ENCODE measurements around the gene OR2T10.
"Not testable (repeated sequence)": the region's sequence is repeated elsewhere in the genome, so short reads cannot be mapped to it uniquely, and the experiment has no call there.

OR2T10 gene

DNA sequence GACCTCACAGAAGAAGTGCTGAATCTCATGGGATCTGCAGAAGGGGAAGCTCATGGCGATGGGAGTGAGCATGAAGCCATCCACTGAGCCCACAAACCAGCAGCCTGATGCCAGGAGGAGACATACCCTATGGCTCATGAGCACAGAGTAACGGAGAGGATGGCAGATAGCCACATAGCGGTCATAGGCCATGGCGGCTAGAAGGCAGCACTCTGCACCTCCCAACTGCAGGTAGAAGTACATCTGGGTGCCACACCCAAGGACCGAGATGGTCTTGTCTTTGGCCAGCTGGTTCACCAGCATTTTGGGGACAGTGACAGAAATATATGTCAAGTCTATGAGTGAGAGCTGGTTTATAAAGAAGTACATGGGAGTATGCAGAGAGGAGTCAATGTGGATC, 4.3 kb downstream of the OR2T10 start:
- DNase-seq = no peak

GRCh38 chr1:248592655-248593054, 4.8 kb downstream of the OR2T10 start:
- no peak for DNase-seq

DNA sequence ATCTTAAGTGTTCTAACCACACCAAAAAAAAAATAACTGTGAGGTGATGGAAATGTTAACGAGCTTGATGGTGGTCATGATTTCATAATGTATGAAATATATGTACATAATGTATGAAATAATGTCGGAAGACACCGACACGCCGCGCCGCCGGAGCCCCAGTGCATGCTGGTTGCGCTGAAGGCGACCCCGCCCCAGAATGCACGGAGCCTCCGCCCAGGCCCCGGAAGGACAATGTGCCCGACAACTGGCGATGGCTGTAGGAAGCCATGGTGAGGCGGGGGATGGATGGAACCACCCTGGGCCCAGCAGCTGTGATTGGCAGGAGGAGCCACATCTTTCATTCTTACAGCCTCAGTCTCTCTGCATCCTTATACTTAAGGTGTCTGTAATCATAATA, 7.4 kb downstream of the OR2T10 start:
- DNase-seq = no peak

GRCh38 chr1:248589334-248589733, 8.2 kb downstream of the OR2T10 start:
- no peak for DNase-seq

- DNase-seq = no peak
Observed at GRCh38 chr1:248585266-248585665, 12.2 kb downstream of the OR2T10 start.

GRCh38 chr1:248576260-248576980, 21.1 kb downstream of the OR2T10 start:
- no peak for DNase-seq

DNA sequence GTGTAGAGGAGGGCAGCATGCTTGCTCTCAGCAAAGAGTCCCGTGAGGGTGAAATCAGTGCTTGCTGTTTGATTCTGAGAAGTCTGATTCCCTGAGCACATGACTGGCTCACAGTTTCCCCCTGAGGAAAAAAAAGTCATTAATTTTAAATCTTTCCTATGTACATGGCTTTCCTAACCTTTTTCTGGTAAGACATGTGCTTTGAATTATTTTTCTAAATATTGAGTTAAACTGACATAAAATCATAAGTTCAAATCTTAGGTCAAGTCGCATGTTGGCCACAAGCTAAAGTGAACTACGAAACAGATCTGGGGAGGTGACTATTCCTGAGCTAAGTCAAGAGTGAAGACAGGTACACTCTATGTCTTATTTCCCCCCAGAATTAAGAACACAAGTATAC, 22.8 kb downstream of the OR2T10 start, which contains the start of gene OR2T34:
Gene OR2T34, minus strand, starts transcription at position 101 of the 400 bp plus-strand sequence. Its CDS starts 0 bp downstream, at position 101.
- DNase-seq = not testable (repeated sequence)

- not testable (repeated sequence) for DNase-seq
Observed at GRCh38 chr1:248573856-248574255, 23.6 kb downstream of the OR2T10 start.

DNA sequence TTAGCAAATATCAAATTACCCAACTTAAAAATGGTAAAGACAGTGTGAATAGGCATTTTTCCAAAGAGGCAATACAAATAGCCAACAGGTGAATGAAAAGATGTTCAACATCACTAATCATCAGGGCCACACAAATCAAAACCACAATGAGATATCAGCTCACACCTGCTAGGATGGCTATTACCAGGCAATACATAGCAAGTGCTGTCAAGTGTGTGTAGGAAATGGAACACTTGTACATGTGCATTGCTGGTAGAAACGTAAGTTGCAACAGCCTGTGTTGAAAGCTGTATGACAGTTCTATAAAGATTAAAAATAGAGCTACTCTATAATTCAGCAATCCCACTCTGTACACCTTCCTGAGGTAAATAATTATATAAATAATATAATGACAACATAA, 25.5 kb downstream of the OR2T10 start:
- not testable (repeated sequence) for DNase-seq

DNA sequence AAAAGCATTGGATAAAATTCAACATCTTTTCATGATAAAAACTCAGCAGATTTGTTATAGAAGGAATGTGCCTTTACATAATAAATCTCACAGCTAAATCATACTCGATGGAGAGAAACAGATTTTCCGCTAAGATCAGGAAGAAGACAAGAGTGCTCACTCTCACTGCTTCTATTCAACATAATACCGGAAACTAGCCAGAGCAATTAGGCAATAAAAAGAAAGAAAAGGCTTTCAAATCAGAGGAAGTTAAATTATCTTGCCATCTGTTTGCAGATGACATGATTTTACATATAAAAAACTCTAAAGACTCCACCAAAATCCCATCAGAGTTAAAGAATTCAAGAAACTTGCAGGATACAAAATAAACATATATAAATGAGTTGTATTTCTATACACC, 26.7 kb downstream of the OR2T10 start:
- DNase-seq = not testable (repeated sequence)

DNA sequence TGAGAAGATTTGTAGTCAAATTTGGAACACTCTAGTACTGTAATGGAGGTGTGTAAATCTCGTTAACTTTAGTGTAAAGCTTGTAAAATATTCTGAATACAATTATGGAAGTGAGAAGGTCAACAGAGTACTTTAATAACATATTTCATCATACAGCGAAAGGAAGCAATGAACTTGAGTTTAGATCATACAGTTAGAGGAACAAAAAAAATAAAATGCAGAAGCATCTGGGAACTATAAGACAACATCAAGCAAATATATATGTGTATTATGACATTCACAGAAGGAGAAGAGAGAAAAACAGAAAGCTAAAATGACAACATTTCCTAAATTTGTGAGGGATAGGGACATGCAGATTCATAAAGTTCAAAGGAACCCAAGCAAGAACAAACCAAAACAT, 28.5 kb downstream of the OR2T10 start:
- DNase-seq = not testable (repeated sequence)

- not testable (repeated sequence) for DNase-seq
Observed at GRCh38 chr1:248565530-248566373, 31.7 kb downstream of the OR2T10 start.

DNA sequence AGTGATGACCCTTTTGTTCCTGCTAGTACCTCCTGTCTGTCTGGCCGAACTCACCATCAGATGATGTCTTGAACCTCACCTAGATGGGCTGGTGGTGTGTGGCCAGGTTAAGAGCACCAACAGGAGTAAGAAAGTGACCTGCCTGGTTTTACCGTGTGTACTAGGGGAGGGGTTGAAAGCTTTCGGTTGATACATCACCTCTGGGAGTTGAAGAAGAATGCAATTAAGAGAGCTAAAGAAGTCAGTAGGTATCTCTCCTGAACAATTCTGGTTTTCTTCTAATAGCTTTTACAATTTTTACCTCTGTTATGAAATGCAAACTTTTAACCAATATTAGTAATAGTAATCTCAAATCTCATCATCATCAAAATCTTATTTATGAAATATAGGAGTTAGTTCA, 34.8 kb downstream of the OR2T10 start, which contains the start of gene OR2T29:
Gene OR2T29, minus strand, starts transcription at position 101 of the 400 bp plus-strand sequence. CDS start 3,281 bp downstream, outside the sequence.
- not testable (repeated sequence) for DNase-seq

DNA sequence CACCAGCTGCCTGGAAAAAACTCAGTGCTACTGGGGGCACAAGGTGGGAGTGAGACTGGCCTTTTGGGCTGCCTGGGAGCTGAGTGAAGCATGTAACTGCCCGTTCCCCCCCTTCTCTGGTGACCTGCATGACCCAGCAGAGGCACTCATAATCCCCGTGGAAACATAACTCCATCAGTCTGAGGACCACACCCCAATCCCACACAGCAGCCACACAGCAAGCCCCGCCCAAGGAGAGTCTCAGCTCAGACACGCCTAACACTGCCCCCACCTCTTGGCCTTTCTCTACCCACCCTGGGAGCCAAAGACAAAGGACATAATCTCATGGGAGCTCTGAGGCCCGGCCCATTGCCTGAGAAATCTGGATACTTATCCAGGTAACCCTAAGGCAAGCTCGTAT, 46.5 kb downstream of the OR2T10 start:
- not testable (repeated sequence) for DNase-seq

DNA sequence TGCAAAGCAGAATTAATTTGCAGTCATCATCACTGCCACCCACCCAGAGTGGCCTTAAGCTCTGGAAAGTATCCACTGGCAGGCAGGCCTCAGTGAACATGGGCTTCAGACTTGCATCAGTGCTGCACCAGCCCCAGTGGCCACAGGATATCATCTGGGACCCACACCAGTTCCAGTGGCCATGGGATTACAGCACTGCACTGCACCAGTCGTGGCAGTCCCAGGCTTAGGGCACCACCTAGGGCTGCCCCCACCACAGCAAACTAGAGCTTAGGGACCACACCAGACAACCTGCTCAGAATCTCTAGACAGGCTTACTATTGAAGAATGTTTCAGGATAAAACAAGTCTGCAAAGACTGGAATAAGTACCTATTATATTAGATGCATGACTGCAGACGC, 50.1 kb downstream of the OR2T10 start:
- DNase-seq = not testable (repeated sequence)
